HCT116 (cell line): ENCODE data around the gene KLHL22.

Experiments used
- EZH2 ChIP-seq: fragments of 200-600 bp; sonication (generic); IDR thresholded peaks from 2 replicates; pipeline ENCODE4 v1.6.1; 2017; ENCODE audit warnings: antibody characterized with exemption, mixed run types
- JUND ChIP-seq: IDR thresholded peaks from 2 replicates; pipeline ENCODE4 v1.6.1; 2012
- SP1 ChIP-seq: IDR thresholded peaks from 2 replicates; pipeline ENCODE4 v1.6.1; 2012; ENCODE audit warnings: low read depth
- TCF7L2 ChIP-seq: IDR thresholded peaks from 2 replicates; pipeline ENCODE4 v1.7.0; 2011; ENCODE audit warnings: borderline replicate concordance, inconsistent platforms; ENCODE audit not compliant: insufficient read depth, insufficient read length; ENCODE audit errors: extremely low read depth
- TF ChIP-seq, protein P1 (sequence below): IDR thresholded peaks from 2 replicates; pipeline ENCODE4 v1.6.1; 2011; ENCODE audit warnings: mild to moderate bottlenecking, low read length, moderate library complexity; ENCODE audit not compliant: insufficient replicate concordance; ENCODE audit errors: extremely low read depth
- TF ChIP-seq, protein P2 (sequence below), 3 experiments: fragments of 200-600 bp in 1 of 3; sonication (generic) in 1 of 3; IDR thresholded peaks in 2 of 3; conservative IDR thresholded peaks in 1 of 3; 2 replicates each; pipeline ENCODE4 v1.5.1; 2012 to 2017; ENCODE audit warnings: low read depth in 2 of 3, low read length in 2 of 3, antibody characterized with exemption in 1 of 3, borderline replicate concordance in 1 of 3, control low read depth in 1 of 3, mild to moderate bottlenecking in 1 of 3, mixed read lengths in 1 of 3, mixed run types in 1 of 3, moderate library complexity in 1 of 3; ENCODE audit not compliant: insufficient read depth in 1 of 3

DNA sequence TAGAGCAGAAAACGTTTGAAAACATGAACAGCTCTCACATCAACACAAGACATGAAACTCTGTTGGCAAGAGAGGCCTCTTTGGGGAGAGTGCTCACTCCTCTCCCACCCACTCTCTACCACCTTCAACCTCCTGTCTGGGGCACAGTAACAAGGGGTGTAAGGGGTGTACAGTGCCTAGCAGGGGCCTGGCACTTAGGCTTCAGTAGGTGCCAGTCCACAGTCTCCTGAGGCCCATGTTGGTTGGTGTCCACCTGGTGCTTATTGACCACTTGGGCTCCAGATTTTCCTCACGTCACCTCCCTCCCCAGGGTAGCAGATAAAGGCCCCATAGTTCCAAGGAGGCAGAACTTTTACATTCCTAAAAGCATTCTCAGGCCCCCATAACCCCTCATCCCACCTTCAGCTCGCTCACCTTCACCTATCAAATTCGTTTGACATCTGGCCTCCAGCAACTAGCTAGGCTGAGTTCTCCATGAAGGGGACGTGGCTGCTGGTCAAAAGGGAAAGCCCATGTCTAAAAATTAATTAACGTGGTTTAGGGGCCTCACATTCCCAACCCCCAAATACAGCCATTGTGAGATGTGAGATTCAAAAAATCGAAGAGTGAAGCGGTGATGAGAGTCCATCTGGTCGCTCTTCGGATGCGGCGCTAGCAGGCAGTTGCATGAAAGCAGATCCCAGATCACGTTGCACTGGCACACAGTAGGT, 11.1 kb upstream of the KLHL22 start:
- TF ChIP-seq TCF7L2 = no peak
- no peak for TF ChIP-seq EZH2
- TF ChIP-seq JUND = no peak
- TF ChIP-seq, protein P1, sequence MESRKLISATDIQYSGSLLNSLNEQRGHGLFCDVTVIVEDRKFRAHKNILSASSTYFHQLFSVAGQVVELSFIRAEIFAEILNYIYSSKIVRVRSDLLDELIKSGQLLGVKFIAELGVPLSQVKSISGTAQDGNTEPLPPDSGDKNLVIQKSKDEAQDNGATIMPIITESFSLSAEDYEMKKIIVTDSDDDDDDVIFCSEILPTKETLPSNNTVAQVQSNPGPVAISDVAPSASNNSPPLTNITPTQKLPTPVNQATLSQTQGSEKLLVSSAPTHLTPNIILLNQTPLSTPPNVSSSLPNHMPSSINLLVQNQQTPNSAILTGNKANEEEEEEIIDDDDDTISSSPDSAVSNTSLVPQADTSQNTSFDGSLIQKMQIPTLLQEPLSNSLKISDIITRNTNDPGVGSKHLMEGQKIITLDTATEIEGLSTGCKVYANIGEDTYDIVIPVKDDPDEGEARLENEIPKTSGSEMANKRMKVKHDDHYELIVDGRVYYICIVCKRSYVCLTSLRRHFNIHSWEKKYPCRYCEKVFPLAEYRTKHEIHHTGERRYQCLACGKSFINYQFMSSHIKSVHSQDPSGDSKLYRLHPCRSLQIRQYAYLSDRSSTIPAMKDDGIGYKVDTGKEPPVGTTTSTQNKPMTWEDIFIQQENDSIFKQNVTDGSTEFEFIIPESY = no peak
- TF ChIP-seq SP1 = no peak
- TF ChIP-seq, protein P2, sequence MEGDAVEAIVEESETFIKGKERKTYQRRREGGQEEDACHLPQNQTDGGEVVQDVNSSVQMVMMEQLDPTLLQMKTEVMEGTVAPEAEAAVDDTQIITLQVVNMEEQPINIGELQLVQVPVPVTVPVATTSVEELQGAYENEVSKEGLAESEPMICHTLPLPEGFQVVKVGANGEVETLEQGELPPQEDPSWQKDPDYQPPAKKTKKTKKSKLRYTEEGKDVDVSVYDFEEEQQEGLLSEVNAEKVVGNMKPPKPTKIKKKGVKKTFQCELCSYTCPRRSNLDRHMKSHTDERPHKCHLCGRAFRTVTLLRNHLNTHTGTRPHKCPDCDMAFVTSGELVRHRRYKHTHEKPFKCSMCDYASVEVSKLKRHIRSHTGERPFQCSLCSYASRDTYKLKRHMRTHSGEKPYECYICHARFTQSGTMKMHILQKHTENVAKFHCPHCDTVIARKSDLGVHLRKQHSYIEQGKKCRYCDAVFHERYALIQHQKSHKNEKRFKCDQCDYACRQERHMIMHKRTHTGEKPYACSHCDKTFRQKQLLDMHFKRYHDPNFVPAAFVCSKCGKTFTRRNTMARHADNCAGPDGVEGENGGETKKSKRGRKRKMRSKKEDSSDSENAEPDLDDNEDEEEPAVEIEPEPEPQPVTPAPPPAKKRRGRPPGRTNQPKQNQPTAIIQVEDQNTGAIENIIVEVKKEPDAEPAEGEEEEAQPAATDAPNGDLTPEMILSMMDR (IDR thresholded peaks at IDR 0.05 in 2 of 3, conservative IDR thresholded peaks at IDR 0.05 in 1 of 3; ENCODE audit: borderline replicate concordance in 1 of 3, insufficient read depth in 1 of 3, low read depth in 2 of 3, low read length in 2 of 3) = no peak
